GM19099 (cell line): ENCODE results near the gene RPIA.

Source experiments
- POLR2A ChIP-seq: IDR thresholded peaks from 3 replicates; pipeline ENCODE4 v1.6.1; 2011; ENCODE audit warnings: low read depth; ENCODE audit not compliant: insufficient read length; ENCODE audit errors: extremely low read depth

Gene RPIA

DNA sequence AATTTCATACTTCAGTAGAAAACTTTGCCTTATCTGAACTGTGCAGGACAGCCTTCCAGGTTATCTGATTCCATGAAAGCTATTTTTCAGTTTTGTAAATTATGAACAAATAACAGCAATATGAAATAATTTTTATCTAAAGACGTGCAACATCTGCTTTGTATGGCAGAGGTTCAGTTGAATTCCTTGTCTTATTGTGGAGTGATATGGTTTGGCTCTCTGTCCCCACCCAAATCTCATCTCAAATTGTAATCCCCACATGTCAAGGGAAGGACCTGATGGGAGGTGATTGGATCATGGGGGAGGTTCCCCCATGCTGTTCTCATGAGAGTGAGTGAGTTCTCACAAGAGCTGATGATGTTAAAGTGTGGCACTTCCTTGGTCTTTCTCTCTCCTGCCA, 18.1 kb upstream of the RPIA start:
- TF ChIP-seq POLR2A = no peak

DNA sequence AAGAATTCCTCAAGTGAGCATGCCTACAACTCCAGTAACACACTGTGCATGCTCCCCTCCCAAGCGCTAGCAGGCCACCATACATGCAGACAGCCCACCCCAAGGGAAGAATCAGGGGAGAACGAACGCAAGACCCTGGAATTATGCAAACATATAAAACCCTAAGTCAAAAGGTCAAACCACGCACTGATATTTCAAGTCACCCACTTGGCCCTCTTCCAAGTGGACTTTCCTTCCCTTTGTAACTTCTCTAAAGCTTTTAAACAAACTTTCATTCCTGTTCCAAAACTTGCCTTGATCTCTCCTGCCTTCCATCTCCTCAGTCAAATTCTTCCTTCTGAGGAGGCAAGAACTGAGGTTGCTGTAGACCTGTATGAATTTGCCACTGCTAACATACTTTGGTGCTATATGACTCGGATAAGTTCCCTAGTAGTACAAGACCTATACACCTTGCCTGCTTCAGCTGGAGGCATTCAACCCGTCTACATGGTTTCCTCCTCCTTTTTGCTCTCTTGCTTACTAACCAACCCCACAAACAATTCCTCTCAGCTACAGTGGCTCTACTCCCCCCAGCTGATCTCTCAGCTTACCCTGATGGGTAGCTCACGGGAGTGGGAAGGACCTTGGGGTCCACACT, 11.1 kb upstream of the RPIA start:
- no peak for TF ChIP-seq POLR2A

DNA sequence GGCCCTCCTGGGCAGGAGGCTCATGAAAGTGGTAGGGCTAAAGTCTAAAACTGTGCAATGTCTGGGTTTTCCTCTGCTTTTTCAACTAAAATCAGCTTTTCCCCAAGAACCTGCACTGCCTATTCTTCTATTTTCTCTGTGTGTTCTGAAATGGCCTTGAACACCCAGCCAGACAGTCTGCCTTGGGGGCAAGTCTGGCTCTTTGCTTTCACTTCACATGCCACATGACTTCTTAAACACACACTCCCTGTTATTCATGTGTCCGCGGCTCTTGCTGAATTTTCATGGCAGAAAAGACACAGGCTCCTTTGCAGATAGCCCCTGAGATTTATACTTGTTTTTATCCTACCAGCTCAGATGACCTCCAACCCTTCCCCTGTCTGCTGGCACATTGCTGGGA, 10.6 kb upstream of the RPIA start:
- TF ChIP-seq POLR2A = no peak

DNA sequence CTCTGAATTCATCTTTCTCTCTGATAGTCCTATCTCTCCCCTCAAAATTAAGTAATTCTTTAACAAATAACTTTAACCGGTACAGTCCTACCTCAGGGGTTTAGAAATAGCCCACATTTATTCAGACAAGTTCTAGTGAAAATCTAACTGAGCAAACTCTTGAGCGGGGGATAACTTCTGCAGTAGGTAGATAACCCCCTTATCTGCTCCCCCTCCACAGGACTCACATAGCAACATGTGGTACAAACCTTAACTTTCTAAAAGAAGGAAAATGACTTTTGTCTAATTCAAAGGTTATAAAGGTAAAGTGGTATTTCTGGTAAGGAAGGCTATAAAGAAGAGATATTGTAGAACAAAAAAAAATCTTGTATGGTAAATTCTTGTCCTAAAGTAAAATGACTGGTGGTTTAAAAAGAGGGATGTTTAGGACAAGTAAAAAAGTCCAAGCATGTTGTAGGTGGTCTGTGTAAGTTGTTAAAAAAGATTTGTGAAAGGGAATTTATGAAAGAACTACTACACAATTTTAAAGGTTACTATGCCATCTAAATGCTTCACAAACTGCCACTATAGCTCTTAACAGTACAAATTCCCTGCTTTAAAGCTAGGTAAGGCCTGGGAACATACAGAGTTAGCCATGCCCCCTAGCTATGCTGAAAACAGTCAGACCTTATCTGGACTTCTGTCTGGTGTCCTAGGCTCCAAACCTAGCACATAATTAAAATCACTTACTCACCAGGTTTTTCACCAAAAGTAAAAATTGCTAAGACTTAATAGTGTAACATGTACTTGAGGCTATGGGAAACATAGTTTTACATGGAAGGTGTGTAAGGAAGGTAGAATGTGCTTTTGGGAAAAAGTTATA, 8.1 kb upstream of the RPIA start:
- TF ChIP-seq POLR2A = no peak

DNA sequence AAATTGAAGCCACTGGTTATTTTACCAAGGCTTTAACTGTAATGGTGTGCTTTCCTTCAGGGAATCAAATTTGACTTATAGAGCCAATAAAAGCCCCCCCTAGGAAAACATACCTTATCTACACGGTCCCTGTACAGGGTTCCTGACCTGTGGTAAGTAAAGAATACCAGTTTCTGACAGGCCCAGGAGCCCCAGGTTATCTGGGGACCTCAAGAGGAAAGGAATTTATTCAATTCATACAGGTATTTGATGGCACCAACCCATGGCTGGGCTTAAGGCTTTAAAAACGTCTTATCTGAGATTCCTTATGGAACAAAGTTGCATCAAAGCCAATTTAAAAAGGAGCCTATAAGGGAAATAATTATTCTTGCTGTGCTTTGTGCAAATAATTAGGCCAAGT, 7.0 kb upstream of the RPIA start:
- TF ChIP-seq POLR2A = no peak

DNA sequence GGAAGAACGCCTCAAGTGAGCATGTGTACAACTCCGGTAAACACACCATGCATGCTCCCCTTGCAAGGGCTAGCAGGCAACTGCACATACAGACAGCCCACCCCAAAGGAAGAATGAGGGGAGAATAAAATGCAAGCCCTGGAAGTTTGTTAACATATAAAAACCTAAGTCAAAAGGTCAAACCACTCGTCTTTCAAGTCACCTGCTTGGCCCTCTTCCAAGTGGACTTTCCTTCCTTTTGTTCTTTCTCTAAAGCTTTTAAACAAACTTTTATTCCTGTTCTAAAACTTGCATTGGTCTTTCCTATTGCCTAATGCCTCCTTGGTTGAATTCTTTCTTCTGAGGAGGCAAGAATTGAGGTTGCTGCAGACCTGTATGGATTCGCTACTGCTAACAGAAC, 5.2 kb upstream of the RPIA start:
- no peak for TF ChIP-seq POLR2A

DNA sequence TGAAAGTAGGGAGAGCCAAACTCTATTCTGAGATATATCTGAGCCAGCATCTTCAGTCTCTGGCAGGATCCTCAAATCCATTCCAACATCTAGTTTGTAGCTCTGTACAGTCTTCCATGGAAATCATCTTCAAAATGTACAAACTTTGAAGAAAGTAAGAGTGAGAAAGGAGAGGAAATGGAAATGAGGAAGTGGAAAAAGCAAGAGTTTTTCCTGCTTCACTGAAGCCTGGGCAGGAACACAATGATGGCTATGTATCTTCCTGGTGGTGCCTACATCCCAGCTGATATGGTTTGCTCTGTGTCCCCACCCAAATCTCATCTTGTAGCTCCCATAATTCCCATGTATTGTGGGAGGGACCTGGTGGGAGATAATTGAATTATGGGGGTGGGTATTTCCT, 4.1 kb upstream of the RPIA start:
- no peak for TF ChIP-seq POLR2A

DNA sequence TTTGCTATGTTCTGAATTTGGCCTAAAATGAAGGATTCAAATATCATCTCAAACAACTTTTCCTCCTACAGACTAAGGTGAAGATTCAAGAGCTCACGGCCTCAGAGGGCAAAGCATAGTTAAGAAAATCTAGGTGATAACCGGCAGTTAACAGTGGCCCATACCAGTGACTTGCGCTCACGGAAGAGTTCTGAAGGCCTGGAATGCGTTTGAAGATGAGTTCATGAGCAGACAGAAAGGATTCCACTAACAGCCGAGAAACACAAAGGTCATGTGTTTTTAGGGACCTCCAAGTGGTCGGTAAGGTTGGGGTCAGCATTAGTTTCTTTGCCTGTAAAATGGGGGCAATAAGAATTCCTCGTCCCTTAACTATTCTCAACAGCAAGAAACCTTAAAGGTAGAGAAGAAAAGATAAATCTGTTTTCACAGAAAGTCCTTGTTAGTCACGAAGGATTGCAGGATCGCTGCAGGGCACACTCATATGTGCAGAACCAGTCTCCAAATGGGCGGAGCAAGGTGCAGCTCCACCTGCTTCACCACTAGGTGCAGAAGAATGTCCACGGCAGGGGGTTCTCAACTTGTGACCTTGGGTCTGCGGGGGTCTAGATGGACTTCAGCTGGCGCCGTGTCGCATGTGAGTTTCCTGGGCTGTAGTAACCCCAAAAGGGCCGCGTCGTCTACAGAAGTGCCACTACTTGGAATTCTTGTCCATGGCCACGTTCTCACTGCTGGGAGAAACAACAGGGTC, 708 bp upstream of the RPIA start:
- TF ChIP-seq POLR2A = no peak

DNA sequence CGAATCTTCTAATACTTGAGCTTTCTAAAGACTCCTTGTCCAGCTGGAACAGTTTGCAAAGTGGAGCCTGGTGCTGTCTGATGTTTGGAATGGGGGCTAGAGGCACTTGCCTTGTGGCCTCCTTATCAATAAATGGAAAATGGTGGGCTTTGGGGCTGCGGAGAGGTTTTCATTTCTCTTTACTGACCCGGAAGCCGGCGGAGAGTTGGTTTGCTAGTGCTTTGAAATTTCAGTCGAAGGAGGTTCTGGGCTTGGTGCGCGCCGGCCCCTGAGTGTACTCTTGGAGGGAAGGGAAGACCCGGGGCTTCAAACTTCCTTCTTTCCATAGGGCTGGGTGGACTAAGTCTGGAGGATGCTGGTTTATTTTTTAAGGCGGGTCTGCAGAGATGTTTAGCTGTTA, 714 bp downstream of the RPIA start:
- no peak for TF ChIP-seq POLR2A

DNA sequence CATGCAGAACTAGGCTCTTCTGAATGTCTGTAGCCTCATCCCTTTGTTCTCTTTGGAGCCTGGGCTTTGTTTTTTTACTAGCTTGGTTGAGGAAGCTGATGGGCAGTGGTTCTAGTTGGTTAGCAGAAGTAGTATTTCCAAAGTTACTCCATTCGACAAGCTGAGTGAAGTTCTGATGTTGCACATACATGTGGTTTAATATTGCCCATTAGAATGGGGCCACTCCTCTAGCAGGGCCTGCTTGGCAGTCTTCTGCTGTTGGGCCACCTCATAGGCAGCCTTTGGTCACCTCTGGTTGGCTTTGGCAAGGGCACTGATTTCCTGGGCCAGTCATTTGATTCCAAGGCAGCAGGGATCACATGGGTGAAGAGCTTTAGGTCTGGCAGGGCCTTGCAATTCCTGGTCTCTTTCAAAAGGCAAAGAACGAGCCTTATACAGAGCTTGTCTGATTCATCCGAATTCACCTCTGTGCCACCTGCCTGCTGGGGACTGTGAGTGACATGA, 2.5 kb downstream of the RPIA start:
- no peak for TF ChIP-seq POLR2A

DNA sequence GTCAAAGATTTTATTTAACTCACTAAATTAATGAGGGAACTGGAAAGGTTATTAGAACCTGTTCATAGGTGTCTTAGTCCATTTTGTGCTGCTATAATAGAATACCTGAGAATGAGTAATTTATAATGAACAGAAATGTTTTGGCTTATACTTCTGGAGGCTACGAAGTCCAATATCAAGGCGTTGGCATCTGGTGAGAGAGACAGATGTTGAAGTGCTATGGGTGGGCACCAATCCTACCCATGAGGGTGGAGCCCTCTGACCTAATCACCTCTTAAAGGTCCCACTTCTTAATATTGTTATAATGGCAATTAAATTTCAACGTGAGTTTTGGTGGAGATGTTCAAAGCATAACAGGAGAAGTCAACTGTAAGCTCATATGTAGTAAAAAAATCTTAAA, 5.1 kb downstream of the RPIA start:
- no peak for TF ChIP-seq POLR2A

DNA sequence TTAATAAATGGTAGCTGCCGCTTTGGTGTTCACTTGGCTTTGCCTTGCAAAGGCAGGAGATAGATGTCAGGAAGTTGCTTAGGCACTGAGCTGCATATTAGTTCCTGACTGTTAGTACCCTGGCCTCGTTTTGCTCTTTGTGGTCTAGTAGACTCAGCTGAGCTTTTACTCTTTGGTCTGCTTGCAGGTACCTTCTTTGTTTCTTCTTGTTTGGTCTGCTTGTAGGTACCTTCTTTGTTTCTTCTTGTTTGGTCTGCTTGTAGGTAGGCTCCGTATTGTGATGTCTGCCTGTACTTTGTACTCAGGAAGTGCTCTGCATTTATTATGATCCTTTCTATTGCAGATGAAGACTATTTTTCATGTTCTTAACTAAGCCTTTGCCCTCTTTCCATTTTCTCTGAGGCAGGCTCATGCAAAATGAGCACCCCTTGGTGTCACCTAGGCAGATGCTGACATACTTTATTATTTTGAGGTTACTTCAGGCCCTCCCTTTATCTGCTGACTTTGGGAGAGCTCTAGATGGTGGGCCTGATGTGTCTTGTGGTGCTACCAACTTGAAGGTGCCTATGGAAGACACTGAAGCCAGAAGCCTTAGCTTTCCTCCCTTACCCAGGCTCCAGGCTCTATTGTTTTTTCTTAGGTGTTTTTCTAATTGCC, 6.0 kb downstream of the RPIA start:
- TF ChIP-seq POLR2A = no peak

DNA sequence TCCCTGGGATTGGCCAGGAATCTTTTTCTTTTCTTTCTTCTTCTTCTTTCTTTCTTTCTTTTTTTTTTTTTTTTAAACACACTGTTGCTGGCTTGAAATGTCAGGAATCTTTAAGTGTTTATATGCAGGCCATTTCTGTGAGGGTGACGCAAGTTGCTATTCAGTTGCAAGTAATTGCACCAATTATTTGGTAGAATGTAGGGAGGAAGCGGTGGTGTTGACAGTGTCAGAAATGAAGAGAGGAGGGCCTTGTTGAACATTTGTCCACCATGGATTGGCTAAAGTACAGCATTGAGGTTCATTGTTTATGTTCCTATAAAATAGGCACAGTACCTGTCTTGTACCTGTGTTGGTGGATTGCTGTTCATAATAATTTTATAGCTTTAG, 6.5 kb downstream of the RPIA start:
- TF ChIP-seq POLR2A = no peak

DNA sequence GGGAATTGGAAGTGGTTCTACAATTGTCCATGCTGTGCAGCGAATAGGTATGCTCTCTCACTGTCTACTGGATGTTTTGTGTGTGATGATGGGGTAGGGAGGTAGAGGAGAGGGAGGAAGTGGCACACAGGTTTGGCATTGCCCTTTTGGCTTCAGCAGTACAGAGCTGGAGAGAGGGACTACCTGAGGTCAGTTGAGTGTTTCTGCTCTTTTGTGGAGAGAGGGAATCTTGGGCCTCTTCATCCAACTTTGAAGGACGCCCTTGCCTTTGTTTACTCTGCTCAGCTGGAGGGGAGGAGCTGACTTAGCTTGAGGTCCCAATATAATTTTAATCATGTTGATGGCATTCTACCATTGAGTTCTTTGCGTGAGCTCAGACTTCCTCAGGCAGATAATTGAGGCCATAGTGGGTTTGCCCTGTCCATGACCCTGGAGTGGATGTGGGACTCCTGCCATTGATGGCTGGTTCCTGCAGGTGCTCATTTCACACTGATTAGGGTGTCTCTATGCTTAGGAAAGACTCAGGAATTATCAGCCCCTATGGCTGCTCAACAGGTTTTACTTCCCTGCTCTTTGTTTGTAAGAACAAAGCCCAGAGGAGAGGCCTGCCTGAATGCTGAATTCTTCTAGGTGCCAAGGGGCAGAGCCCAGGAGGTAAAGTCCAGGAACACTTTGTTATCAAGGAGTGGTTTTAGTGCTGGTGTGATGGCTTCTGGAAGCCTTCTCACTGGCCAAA, 7.2 kb downstream of the RPIA start:
- TF ChIP-seq POLR2A = no peak
